Esophagus muscularis mucosa (tissue), 4 donors: ENCODE results near the gene SHC2. TPM values are rescaled to one million over a fixed set of nuclear protein-coding genes. Genes with fewer than 3 reads are reported as not detected.
"Not testable (repeated sequence)": the region's sequence is repeated elsewhere in the genome, so short reads cannot be mapped to it uniquely, and the experiment has no call there.

Source experiments
- DNase-seq: peaks from one replicate; pipeline ENCODE4 v3.0.0-alpha.2; 2017; ENCODE audit errors: extremely low spot score
- H3K27ac ChIP-seq, 4 donors: fragments of 200-600 bp; sonication (generic); replicated peaks in 1 of 4; 1 replicate in 3 of 4; 2 replicates in 1 of 4; pipeline ENCODE4 v1.5.1; 2016 to 2019; ENCODE audit warnings: mild to moderate bottlenecking in 1 of 4
- H3K27me3 ChIP-seq, 4 donors: fragments of 200-600 bp; sonication (generic); one replicate each; pipeline versions ENCODE4 v1.5.1 to v1.6.0; 2016 to 2019
- H3K36me3 ChIP-seq, 4 donors: fragments of 200-600 bp; sonication (generic); one replicate each; pipeline ENCODE4 v1.5.1; 2016 to 2019
- H3K4me1 ChIP-seq, 4 donors: fragments of 200-600 bp; sonication (generic); one replicate each; pipeline ENCODE4 v1.5.1; 2016 to 2019
- H3K4me3 ChIP-seq, 4 donors: fragments of 200-600 bp; sonication (generic); 1 replicate in 2 of 4; 2 replicates in 2 of 4; pipeline ENCODE4 v1.5.1; 2016 to 2019; ENCODE audit warnings: mild to moderate bottlenecking in 4 of 4, moderate library complexity in 1 of 4
- H3K9me3 ChIP-seq, 4 donors: fragments of 200-600 bp; sonication (generic); 1 replicate in 3 of 4; 2 replicates in 1 of 4; pipeline ENCODE4 v1.5.1; 2016 to 2019
- CTCF ChIP-seq, 3 experiments: fragments of 200-600 bp in 2 of 3; fragments of 450-650 bp in 1 of 3; sonication (generic) in 2 of 3; IDR thresholded peaks; one replicate each; pipeline ENCODE4 v1.5.1; 2017 to 2019; ENCODE audit warnings: antibody characterized with exemption in 3 of 3, mild to moderate bottlenecking in 2 of 3, moderate library complexity in 1 of 3
- EP300 ChIP-seq: sonication (generic); formaldehyde crosslinking; IDR thresholded peaks from one replicate; pipeline ENCODE4 v1.6.1; 2017; ENCODE audit warnings: antibody characterized with exemption
- POLR2A ChIP-seq: fragments of 450-650 bp; IDR thresholded peaks from one replicate; pipeline ENCODE4 v1.6.1; 2017; ENCODE audit warnings: antibody characterized with exemption, moderate library complexity, mild to moderate bottlenecking, low read depth
- POLR2AphosphoS5 ChIP-seq, 2 donors: sonication (generic); formaldehyde crosslinking; IDR thresholded peaks; one replicate each; pipeline ENCODE4 v1.6.1; 2017; ENCODE audit warnings: antibody characterized with exemption in 2 of 2
- WGBS: methylation state at CpG from one replicate; pipeline ENCODE4 v1.1.5; 2018; 5-methylcytosine and 5-hydroxymethylcytosine counted together
- intact Hi-C: fragments of 100-400 bp; cut with DNase I; formaldehyde crosslinking; loops from one replicate; pipeline ENCODE4 v1.15.1; 2023
- total RNA-seq, 4 donors: library from RNA; depleted of rRNA; stranded (reverse); fragments of >200 nt; gene quantifications; one replicate each; pipeline versions ENCODE4 v1.1.0 to v1.2.1, GENCODE V29; 2016

SHC2 gene
- total RNA-seq, 4 donors from 2014 or later: 11.2 to 35.6 (median 18.7) TPM

GRCh38 chr19:452829-453228 is 8.0 kb downstream of the SHC2 start:
- no peak for DNase-seq
- intact Hi-C loops: no loop called here
- TF ChIP-seq CTCF (IDR thresholded peaks at IDR 0.05) (no peak), EP300 (no peak), POLR2A (no peak), POLR2AphosphoS5 (IDR thresholded peaks at IDR 0.05) (no peak)
- no peaks in the 10 kb centered on the region for H3K9me3 ChIP-seq
- H3K27ac ChIP-seq: no peak overlapping the region
- no peak overlapping the region for H3K4me3 ChIP-seq
- H3K36me3 ChIP-seq: peaks cover 0 to 15% (median 0%) of the 10 kb centered on the region in 4 donors
- H3K4me1 ChIP-seq: peaks cover 0 to 9% (median 8%) of the 10 kb centered on the region in 4 donors
- 91% methylated on average over 16 of the region's 16 CpGs for WGBS
- no peaks in the 10 kb centered on the region for H3K27me3 ChIP-seq

DNA sequence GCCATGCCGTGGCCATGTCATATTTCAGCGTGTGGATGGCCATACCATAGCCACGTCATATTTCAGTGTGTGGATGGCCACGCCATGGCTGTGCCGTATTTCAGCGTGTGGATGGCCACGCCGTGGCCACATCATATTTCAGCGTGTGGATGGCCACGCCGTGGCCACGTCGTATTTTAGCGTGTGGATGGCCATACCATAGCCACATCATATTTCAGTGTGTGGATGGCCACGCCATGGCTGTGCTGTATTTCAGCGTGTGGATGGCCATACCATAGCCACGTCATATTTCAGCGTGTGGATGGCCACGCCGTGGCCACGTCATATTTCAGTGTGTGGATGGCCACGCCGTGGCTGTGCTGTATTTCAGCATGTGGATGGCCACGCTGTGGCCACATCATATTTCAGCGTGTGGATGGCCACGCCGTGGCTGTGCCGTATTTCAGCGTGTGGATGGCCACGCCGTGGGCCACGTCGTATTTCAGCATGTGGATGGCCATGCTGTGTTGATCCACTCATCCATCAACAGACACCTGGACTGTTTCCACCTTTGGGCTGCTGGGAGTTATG is 9.8 kb downstream of the SHC2 start:
- H3K27ac ChIP-seq, H3K9me3 ChIP-seq, H3K27me3 ChIP-seq, H3K4me3 ChIP-seq, DNase-seq, intact Hi-C loops: not testable (repeated sequence)
- H3K36me3 ChIP-seq: peaks cover 0 to 18% (median 0%) of the 10 kb centered on the region in 4 donors
- 89% methylated on average over 33 of the region's 33 CpGs for WGBS
- peaks cover 6 to 16% (median 14%) of the 10 kb centered on the region in 4 donors for H3K4me1 ChIP-seq

GRCh38 chr19:449916-450315 is 10.9 kb downstream of the SHC2 start:
- Histone ChIP-seq H3K4me1 (peaks cover 6 to 16% (median 14%) of the 10 kb centered on the region in 4 donors), H3K9me3 (no peaks in the 10 kb centered on the region), H3K27ac (no peak overlapping the region), H3K36me3 (peaks cover 0 to 9% (median 0%) of the 10 kb centered on the region in 4 donors), H3K4me3 (no peak overlapping the region), H3K27me3 (no peaks in the 10 kb centered on the region)
- TF ChIP-seq POLR2AphosphoS5 (IDR thresholded peaks at IDR 0.05) (no peak), POLR2A (no peak), CTCF (IDR thresholded peaks at IDR 0.05) (no peak), EP300 (no peak)
- whole genome bisulfite sequencing: 87% methylated on average over 14 of the region's 20 CpGs
- no peak for DNase-seq
- intact Hi-C loops: no loop called here

- no peaks in the 10 kb centered on the region for H3K9me3 ChIP-seq
- DNase-seq: no peak
- H3K4me1 ChIP-seq: peaks cover 6 to 16% (median 14%) of the 10 kb centered on the region in 4 donors
- no peak overlapping the region for H3K4me3 ChIP-seq
- WGBS: 38% methylated on average over 28 of the region's 31 CpGs
- H3K27ac ChIP-seq: peak overlapping the region; percentile 34 to 63 (median 41)
- H3K36me3 ChIP-seq: peaks cover 0 to 9% (median 0%) of the 10 kb centered on the region in 4 donors
- TF ChIP-seq POLR2AphosphoS5 (IDR thresholded peaks at IDR 0.05): peak; percentile 45 to 55
- no peak for TF ChIP-seq EP300
- intact Hi-C loops: no loop called here
- no peaks in the 10 kb centered on the region for H3K27me3 ChIP-seq
These were observed 12.8 kb downstream of the SHC2 start for GRCh38 chr19:447816-448560.

GRCh38 chr19:447064-447426 is 13.8 kb downstream of the SHC2 start:
- TF ChIP-seq POLR2A (no peak), CTCF (IDR thresholded peaks at IDR 0.05) (no peak), EP300 (no peak), POLR2AphosphoS5 (IDR thresholded peaks at IDR 0.05) (no peak)
- DNase-seq: no peak
- peaks cover 0 to 9% (median 0%) of the 10 kb centered on the region in 4 donors for H3K36me3 ChIP-seq
- intact Hi-C loops: no loop called here
- H3K27ac ChIP-seq: no peak overlapping the region
- WGBS: 84% methylated on average over 24 of the region's 24 CpGs
- no peak overlapping the region for H3K4me3 ChIP-seq
- no peaks in the 10 kb centered on the region for H3K9me3 ChIP-seq
- H3K27me3 ChIP-seq: no peaks in the 10 kb centered on the region
- peaks cover 6 to 16% (median 14%) of the 10 kb centered on the region in 4 donors for H3K4me1 ChIP-seq
